HuH-7.5 (cell line): ENCODE results near the gene MACO1.

ENCODE experiments used
- DNase-seq: peaks from one replicate; pipeline ENCODE4 v3.0.0; 2011; ENCODE audit warnings: low spot score

Gene MACO1

DNA sequence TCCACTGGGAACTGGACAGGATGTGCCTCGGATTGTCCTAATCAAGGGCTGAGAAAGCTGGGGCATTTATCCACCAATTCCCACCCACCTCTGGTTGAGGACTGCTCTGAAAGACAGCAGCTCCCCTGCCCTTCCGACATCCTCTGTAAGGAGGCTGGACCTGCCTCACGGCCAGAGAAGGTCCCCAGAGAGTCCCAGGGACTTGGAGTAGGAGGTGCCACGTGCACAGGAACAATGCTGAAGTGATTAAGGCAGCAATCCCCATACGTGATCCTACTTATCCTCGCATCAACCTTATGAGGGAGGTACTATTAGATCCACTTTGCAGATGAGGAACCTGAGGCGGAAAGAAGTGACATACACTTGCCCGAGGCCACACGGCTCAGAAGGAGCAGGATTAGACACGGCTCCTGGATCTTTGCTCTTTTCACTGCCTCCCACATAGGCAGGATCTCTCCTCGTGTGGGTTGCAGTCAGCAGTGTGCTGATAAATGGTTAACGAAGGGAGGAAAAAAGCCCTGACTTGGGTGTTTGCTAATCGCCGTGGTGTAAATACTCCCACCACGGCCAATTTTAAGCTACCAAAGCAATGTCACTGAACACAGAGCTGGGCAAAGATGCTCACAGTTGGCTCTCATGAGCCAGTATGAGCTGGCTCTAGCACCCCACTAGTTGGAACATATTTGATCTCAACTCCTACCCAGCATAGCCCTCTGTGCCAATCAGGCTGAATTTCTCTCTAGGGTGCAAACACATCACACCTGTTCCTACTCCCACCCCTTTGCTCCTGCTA lies 94.1 kb downstream of the MACO1 start:
- no peak for DNase-seq

DNA sequence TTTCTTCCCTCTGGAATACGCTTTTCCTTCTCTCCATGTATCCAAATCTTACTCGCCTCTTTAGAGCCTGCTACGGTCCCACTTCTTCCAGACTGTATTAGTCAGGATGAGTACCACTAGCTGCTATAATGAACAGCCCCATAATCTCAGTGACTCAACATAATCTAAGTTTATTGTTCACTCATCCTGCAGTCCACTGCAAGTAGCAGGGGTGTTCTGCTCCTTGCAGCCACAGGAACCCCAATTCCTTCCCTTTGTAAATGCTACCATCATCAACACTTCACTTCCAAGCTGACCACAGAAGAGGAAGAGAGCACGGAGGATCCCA lies 94.6 kb downstream of the MACO1 start:
- no peak for DNase-seq

DNA sequence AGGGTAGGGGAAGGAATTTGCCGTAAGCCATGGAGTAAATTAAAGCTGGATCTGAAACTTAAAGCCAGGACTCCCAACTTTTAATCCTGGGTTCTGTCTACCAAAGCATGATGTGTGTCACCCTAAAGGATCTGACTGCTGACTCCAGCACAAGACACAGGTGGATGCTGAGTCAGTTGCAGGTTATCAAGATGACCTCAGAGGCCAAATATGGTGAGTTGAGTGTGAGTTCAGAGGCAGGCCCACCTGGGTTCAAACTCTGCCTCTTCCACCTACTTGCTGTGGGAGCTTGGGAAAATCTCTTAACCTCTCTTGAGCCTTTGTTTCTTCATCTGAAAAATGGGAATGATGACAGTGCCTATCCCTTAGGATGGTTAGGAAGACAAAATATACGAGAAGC lies 96.1 kb downstream of the MACO1 start:
- no peak for DNase-seq

DNA sequence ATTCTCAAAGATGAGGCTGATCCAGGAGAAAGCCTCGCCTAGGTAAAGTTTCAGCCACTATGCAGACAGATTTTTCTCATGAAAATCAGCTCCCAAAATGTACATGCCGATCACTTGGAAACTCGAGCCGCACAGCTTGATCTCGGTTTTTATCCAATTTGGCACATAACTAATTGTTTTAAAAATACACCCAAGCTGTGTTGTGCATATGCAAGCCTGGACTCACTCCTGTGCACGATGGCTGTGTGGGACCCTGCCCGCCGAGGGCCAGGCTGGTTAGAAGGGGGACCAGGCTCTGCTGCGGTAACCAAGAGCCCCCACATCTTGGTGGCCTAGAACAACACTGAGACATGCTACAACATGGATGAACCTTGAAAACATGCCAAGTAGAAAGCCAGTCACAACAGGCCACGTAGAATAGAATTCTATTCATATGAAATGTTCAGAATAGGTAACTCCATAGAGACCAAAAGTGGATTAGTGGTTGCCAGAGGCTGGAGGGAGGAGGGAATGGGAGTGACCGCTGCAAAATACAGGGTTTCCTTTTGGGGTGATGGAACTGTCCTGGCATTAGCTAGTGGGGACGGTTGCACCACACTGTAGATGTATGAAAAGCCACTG lies 96.6 kb downstream of the MACO1 start:
- no peak for DNase-seq

DNA sequence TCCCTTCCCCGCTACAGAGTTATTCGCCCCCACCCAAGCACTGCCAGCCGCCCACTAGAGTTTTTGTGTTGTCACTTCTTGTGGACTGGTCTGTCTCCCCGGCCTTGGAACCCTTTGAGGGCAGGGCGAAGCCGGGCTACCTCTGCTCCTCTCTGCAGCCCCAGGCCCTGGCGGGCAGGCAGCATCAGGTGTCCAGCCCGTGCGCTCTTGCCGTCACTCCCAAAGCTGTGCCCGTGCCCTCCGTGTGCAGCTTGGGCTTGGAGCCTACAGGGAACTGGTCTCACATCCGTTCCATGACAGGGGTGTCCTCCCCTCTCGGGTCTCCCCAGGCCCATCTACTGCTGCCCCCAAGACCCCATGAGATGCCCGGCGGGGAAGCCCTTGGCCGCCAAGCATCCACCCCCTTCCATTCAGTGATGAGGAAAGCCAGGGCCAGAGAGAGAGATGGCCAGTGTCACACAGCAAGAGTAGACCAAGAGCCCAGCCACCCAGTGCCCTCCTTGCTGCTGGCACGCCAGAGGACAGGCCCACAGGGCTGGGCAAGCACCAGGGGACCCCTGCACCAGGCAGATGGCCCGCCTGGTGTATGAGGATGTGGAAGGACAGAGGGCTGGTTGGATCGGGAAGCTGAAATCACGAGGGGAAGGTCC lies 97.4 kb downstream of the MACO1 start:
- DNase-seq, result no peak

DNA sequence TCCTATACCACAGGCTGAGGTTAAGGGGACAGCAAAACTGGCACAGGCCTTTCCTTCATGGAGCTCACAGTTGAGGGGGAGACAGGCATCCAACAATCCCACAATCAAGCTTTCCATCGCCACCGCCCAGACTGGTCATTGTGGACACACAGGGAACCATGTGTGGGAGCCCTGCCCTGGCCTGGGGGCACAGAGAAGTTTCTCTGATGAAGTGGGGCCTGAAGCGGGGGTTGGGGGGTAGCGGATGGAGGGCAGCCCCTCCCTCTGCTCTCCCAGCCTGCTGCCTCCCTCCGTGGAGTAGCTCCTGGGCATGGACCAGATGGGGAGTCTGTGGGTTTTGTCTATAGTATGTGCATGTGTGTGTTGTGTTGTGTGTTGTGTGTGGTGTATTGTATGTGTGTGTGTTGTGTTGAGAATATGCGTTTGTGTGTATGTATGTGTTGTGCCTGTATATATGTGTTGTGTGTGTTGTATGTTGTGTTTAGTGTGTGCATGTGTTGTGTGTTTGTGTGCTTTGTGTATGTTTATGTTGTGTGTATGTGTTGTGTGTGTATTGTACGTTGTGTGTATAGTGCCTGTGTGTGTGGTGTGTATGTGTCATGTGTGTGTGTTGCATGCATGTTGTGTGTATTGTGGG lies 98.3 kb downstream of the MACO1 start:
- DNase-seq, result no peak

DNA sequence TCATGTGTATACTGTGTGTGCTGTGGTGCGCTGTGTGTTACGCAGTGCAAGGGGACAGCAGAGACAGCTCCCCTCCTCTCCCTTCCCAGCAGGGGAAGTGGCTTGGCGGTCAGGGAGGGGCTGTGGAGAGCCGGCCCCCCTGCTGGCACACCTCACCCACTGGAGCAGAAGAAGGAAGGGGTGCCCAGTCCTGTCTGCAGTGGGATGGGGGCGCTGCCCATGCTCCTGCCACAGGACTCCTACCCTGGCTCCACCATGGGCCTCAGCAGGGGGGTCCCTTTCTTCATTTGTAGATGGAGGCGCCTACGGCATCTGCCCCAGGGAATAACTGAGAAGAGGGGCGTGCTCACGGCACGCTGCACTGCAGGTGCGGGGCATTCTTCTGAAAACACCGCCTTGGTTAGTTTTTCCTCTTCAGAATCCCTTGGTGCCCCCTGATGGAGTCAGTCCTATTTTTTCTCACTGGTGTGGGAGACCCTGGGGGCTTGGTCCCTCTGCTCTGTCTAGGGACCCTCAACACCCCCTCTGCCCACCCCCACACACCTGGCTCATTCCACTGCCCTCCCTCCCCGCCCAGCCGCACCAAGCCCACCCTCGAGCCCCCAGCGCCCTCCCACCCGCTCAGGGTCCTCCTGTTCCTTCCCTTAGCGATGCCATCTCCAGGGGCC lies 99.0 kb downstream of the MACO1 start:
- no peak for DNase-seq

DNA sequence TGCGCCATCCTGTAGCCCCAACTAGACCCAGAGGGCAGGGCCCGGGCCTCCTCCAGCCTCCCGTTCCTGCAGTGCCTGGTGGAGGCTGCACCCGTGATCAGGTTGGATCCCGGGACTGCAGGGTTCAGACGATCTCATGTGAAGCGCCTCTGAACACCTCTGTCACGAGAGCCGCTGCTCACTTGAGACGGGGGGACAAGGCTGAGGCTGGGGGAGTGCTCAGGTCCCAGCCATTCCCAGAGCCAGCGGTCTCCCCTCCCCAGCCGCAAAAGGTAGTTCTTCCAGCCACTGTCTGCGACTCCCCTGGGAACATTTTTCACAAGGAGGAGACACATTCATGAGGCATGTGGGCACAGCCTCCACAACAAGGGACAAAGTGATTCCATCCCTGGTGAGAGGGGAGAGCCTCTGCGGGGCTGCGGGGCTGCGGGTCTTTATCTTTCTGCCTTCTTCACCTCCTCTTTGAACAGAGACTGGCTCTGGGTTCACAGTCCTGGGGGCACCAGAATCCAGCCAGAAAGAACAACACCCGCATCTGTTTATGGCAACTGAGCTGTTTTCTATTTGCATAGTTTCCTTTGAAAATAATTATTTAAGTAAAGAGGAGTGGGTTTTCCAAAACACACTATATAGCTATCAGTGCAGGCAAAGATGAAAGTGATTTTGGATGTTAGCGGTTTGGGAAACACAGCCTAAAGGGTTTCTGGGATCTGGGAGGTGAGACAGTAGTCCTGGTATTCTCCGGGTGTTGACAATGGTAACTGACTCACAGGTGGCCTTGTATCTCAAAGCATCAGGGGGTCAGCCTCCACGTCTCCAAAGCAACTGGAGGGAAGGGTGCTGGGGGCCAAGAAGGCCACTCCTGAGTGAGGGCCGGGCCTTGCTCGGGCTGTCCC lies 99.7 kb downstream of the MACO1 start:
- DNase-seq, result no peak

DNA sequence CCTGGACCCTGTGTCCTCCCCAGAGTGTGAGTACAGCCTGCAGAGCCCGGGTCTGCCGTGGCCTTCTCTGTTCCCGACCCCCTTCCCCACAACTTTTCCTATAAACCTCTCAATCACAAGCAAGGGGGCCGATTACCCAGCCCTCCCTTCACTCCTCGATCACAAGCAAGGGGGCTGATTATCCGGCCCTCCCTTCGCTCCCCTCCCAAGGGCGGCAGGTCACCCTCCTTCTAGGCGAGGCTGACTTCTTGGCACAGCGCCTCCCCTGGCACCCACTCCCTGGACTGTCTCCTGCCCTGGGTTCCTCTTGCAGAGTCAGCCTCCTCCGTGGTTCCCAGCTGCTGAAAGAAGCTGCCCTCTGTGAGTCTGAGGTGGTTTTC lies 100.4 kb downstream of the MACO1 start:
- DNase-seq, result no peak

DNA sequence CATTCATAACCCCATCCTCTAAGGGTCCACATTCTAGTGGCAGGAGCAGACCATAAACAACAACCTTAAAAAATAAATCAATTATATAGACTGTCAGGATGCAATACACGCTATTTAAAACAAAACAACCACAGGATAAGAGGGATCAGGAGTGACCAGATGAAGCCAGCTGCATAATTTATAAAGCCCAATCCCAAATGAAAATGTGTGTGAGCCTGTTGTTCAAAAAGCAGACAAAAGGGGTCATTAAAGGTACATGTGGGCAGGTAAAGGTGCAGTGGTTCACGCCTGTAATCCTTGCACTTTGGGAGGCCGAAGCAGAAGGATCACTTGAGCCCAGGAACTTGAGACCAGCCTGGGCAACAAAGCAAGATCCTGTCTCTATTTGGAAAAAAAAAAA lies 102.3 kb downstream of the MACO1 start:
- DNase-seq, result no peak

DNA sequence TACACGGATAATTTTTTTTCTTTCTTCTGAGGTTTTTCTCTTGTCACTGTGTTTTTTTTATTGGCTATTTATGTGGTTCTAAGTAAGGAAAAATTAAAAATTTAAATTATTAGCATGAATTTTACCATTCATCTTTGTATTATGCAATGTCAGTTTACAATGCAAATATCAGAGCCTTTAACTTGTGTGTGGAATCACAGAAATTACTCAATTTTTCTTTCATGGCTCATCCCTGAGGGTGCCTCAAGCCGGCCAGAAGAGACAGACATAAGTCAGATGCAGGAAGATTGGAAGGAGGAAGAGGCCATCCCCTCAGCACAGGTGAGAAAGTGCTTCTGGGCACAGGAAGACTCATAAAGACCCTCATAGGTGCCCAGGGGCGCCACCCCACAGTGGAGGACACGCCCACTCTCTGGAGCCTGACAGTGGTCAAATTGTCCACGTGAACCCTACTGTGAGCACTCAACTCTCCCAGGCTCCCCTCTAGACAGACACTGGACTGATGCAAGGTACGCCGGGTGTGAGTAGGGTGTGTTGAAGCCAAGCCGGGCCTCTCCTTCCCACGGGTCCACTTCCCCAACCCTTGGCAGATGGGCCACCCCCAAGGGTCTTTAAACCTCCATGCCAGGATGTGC lies 103.2 kb downstream of the MACO1 start:
- DNase-seq, result no peak

DNA sequence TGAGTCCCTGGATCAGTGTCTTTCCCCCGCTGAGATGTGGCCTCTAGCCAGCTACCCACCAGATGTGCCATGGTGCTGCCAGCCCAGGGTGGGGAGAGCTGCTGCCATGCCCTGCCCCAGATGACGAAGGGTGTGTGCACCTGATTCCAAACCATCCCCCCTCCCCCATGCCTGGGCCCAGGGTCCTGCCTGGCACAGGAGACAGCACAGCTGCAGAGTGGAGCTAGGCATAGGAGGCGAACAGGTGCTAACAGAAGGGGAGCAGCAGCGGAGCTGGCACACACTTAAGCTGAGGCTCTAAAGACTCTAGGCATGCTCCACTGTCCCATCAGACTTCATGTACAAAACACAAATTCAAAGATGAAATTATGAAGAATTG lies 103.7 kb downstream of the MACO1 start:
- DNase-seq, result no peak

DNA sequence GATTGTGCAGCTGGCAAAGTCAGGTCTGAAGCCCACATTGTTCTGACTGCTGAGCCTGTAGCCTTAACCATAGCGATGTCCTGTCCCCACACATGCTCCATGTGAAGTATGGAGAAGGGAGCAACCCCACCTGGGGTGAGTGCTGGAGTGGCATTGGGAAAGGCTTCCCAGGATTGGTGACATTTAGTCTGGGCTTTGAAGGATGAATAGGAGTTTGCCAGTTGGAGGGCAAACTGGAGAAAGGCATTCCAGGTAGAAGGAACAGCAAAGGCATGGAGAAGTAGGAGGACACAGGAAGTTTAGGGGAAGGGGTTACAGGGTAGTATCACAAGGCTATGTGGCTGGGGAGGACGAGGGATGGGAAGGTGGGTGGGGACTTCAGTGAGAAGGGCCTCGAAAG lies 105.4 kb downstream of the MACO1 start:
- no peak for DNase-seq

DNA sequence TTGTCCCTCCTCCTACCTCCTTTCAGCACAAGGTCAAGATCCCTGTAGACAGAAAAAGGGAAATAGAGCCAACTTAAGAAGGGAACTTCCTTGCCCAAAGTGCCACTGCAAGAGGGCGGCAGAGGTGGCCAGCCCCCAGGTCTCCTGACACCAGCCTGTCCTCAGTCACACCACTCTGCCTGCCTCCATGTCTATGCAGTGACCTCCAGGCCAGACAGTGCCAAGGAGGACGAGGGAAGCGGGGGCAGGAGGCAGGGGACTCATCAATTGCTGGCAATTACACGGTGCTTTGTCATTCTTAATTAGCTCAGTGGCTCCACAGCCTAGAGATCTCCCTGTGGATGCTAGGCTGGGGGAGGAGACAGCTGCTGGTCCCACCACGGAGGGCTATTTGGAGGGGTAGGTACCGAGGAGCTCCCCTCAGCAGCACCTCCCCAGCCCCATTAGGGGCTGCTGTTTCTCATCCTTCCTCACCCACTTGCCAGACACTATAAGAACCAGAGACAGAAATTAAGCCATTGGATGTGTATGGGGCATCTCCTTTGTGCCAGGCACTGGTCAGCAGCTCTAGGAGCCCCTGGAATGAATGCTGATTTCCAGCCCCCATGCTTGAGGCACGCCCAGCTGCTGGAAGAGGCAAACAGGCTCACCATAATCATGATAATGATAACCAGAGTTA lies 106.6 kb downstream of the MACO1 start:
- no peak for DNase-seq

DNA sequence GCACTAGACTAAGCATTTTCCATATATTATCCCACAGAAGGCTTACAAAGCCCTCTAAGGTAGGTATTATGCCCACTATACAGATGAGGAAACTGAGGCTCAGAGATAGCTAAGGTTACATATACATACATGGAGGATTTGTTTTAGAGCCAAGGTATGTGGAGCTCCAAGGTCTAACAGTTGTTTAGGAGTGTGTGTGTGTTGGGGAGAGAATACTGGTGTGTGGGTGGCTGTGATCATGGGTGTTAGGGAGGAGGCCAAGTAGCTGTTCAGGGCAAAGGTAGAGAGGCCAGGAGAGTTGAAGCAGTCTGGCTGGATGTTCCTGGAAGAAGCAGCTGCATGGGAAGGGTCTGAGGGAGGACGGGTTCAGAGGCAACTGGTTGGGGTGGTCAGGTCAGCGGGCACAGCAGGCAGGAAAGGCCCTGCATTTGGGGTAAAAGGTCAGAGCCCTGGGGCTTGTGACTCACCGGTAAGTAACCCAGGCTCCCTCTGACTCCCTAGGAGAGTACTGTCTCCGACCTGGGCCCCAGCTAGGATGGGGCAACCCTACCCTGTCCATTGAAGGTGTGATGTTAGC lies 107.6 kb downstream of the MACO1 start:
- no peak for DNase-seq

DNA sequence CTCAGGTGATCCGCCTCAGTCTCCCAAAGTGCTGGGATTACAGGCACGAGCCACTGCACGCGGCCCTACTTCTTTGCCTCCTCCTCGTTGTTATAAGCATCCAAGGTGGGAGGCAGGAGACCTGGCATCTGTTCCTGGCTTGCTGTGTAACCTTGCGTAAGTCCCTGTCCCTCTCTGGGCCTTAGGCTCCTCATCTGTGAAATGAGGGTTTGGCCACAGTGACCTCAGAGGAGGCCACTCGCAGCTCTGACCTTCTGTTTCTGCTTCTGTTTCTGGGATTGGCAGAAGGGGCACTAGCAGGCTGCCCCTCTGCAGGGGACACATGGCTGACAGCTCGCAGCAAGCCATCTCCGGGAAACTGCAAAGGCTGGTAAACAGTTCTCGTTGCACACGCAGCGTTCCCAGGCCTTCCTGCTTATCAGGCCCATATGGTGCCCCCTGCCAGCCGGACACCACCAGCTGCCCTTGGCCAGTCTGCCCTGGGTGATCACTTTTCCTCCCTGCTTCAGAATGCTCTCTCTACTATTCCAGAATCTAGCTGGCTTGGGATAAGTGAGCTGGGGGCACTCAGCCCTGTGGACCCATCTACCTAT lies 110.1 kb downstream of the MACO1 start:
- DNase-seq, result no peak

DNA sequence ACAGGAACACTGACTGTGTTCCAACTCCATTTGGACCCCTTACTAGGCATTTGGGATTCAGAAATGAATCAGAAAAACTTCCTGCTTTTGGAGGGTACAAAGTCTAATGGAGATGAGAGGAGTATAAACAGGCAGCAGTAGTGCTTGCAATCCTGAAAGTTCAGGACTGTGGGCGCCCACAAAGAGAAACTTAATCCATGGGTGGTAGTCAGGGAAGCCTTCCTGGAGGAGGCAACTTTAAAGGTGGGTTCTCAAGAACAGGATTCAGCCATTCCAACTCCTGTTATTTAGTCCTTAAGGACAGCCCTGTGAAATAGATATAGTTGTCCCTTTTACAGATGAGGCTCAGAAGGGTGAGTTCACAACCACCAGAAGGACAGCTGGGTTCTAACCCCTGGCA lies 110.7 kb downstream of the MACO1 start:
- DNase-seq, result no peak

DNA sequence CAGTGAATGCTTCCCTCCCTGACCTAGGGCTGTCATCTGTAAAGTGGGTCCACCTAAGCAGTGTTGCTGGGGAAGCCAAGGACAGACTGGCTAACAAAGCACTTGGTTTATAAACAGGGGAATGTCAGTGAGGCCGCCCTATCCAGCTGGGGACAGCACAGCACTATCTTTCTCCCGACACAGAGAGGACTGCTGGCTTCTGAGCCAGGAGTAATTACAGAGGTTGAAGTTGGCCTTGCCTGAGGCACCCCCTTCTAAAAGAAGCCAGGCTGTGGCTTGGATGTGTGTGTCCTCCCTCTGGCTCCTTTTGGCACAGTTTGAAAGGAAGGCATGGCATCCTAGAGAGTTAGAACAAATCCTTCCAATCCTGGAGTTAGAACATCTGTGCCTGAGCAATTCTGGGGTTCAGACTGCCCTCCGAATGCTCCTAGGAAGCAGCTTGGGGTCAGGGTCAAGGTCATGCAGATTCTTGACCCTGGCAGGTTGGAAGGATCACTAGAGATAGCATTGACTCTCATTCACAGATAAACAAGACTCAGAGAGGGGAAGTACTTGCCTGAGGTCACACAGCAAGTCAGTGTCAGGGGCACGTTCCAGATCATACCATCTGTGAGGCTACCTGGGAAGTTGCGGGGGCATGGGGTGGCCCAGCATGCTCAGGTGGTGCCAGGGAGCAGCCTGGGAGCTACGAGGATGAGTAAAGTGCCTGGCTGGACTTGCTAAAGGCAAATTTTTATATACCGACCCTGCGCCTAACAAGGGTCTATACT lies 111.4 kb downstream of the MACO1 start:
- DNase-seq, result no peak

DNA sequence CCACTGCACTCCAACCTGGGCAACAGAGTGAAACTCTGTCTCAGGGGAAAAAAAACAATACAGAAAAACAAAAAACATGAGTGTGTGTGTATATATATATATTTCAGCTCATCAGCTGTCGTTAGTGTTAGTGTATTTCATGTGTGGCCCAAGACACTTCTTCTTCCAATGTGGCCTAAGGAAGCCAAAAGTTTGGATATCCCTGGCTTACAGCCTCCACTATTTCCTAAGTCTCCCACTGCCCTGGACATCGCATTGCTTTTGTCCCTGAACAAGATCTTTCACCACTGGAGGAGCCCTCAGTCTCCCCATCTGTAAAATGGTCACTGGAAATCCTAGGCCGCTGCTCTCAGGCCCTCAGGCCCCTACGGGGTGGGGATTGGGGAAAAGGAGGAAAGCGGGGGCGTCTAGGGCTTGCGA lies 112.3 kb downstream of the MACO1 start:
- no peak for DNase-seq
